K562 (cell line): ENCODE results near the gene PNMA8C. TPM values are rescaled to one million over a fixed set of nuclear protein-coding genes. Genes with fewer than 3 reads are reported as not detected.

Experiments used
- ATAC-seq: fragments of 200-7000 bp; cut with Tn5 transposase; 3 replicates; pipeline ENCODE4 v1.9.1; 2020; ENCODE audit warnings: moderate library complexity
- BruUV-seq: library from RNA; stranded (reverse); fragments of 400-500 nt; replicated peaks from 2 replicates; lab custom pipeline; 2021; lab: Mats Ljungman, UMichigan
- CTCF ChIA-PET: fragments of 300-600 bp; formaldehyde crosslinking; extraction: SDS; loops from one replicate; lab custom pipeline; 2021; ENCODE audit warnings: low intra/inter-chr PET ratio; lab: Yijun Ruan, JAX
- POLR2A ChIA-PET: fragments of 300-600, 350-650 bp; sonication (Branson Sonifier 250); formaldehyde crosslinking; extraction: SDS; loops from one replicate; lab custom pipeline; 2021; ENCODE audit warnings: antibody characterized with exemption, inconsistent platforms; lab: Yijun Ruan, JAX
- DNase-seq, 4 experiments: peaks; one replicate each; pipeline versions ENCODE4 v3.0.0 to v3.0.0-alpha.2; 2011 to 2018; ENCODE audit warnings: low spot score in 3 of 4, mixed read lengths in 3 of 4; ENCODE audit errors: extremely low read depth in 1 of 4
- FAIRE-seq: peaks from 2 replicates; lab custom pipeline; 2011; peaks lifted over from hg19 to GRCh38; lab: Jason Lieb, UNC
- H2AFZ ChIP-seq: 2 replicates; pipeline ENCODE4 v1.6.0; 2011; ENCODE audit warnings: low read depth, low read length, control low read depth, inconsistent platforms
- H3K27ac ChIP-seq: fragments of 200-600 bp; 3 replicates; pipeline ENCODE4 v1.8.0; 2011; ENCODE audit warnings: low read depth, mild to moderate bottlenecking, control low read depth, inconsistent platforms, low read length, moderate library complexity, mixed read lengths; ENCODE audit errors: extremely low read depth
- H3K27me3 ChIP-seq, 2 experiments: fragments of 300-600 bp in 1 of 2; 2 replicates in 1 of 2; 3 replicates in 1 of 2; pipeline versions ENCODE4 v1.6.0 to v1.8.0; 2011; ENCODE audit warnings: inconsistent platforms in 2 of 2, low read length in 2 of 2, mild to moderate bottlenecking in 1 of 2, mixed read lengths in 1 of 2, moderate library complexity in 1 of 2; ENCODE audit not compliant: control insufficient read depth in 2 of 2, insufficient read depth in 2 of 2
- H3K36me3 ChIP-seq: fragments of 300-600 bp; 3 replicates; pipeline ENCODE4 v1.8.0; 2011; ENCODE audit warnings: mild to moderate bottlenecking, low read length, inconsistent platforms; ENCODE audit not compliant: control insufficient read depth, insufficient read depth
- H3K4me1 ChIP-seq, 2 experiments: fragments of 200-600 bp in 1 of 2; replicated peaks in 1 of 2; 2 replicates in 1 of 2; 3 replicates in 1 of 2; pipeline versions ENCODE4 v1.5.1 to v1.8.0; 2011; ENCODE audit warnings: inconsistent platforms in 2 of 2, low read length in 2 of 2, mild to moderate bottlenecking in 1 of 2, mixed read lengths in 1 of 2, moderate library complexity in 1 of 2; ENCODE audit not compliant: control insufficient read depth in 2 of 2, insufficient read depth in 2 of 2
- H3K4me2 ChIP-seq: 2 replicates; pipeline ENCODE4 v1.6.1; 2011; ENCODE audit warnings: low read length, control low read depth, inconsistent platforms, mixed read lengths; ENCODE audit not compliant: insufficient read depth
- H3K4me3 ChIP-seq: fragments of 200-600 bp; sonication (generic), shearing (Covaris generic); 2 replicates; pipeline ENCODE4 v1.5.1; 2016; ENCODE audit warnings: control low read depth, inconsistent platforms
- H3K79me2 ChIP-seq: fragments of 200-600 bp; 3 replicates; pipeline ENCODE4 v1.8.0; 2011; ENCODE audit warnings: low read length, inconsistent platforms; ENCODE audit not compliant: control insufficient read depth, insufficient read depth
- H3K9ac ChIP-seq, 2 experiments: 2 replicates each; pipeline versions ENCODE4 v1.6.0 to v1.6.1; 2011; ENCODE audit warnings: low read depth in 2 of 2, low read length in 2 of 2, control low read depth in 1 of 2, inconsistent platforms in 1 of 2, mild to moderate bottlenecking in 1 of 2, mixed read lengths in 1 of 2; ENCODE audit not compliant: insufficient read depth in 1 of 2
- H3K9me1 ChIP-seq: one replicate; pipeline ENCODE4 v1.6.0; 2011; ENCODE audit warnings: inconsistent platforms, mild to moderate bottlenecking, low read length, moderate library complexity; ENCODE audit not compliant: control insufficient read depth, insufficient read depth
- H3K9me3 ChIP-seq: replicated peaks from 2 replicates; pipeline ENCODE4 v1.5.1; 2011; ENCODE audit warnings: low read depth, low read length, inconsistent platforms; ENCODE audit not compliant: control insufficient read depth, insufficient read depth
- H4K20me1 ChIP-seq: replicated peaks from 2 replicates; pipeline ENCODE4 v1.6.1; 2011; ENCODE audit warnings: low read length, inconsistent platforms, mixed read lengths; ENCODE audit not compliant: control insufficient read depth, insufficient read depth
- BMI1 ChIP-seq: fragments of 150-350 bp; IDR thresholded peaks from 2 replicates; pipeline ENCODE4 v1.6.1; 2014; ENCODE audit warnings: low read length
- HMGXB4 ChIP-seq: sonication (generic); formaldehyde crosslinking; IDR thresholded peaks from 2 replicates; pipeline ENCODE4 v1.8.1; 2023; ENCODE audit warnings: mild to moderate bottlenecking, missing genetic modification reagents
- NBN ChIP-seq: fragments of 450-650 bp; IDR thresholded peaks from 2 replicates; pipeline ENCODE4 v1.6.1; 2016; ENCODE audit warnings: low read depth, mild to moderate bottlenecking
- ZKSCAN8 ChIP-seq: fragments of 200-800 bp; sonication (Bioruptor generic); IDR thresholded peaks from 2 replicates; pipeline ENCODE4 v1.6.1; 2016; ENCODE audit warnings: missing genetic modification characterization, missing compliant biosample characterization
- ZNF133 ChIP-seq: fragments of 250-450 bp; sonication (Bioruptor Pico); IDR thresholded peaks from 2 replicates; pipeline ENCODE4 v1.4.0; 2020; ENCODE audit warnings: mild to moderate bottlenecking
- WGBS: fragments of 100-300 bp; shearing (Covaris generic); methylation state at CpG from one replicate; pipeline ENCODE4 v1.1.6; 2016; ENCODE audit warnings: low coverage, mixed read lengths; ENCODE audit not compliant: insufficient coverage; ENCODE audit errors: missing lambda C conversion rate; 5-methylcytosine and 5-hydroxymethylcytosine counted together
- in situ Hi-C: fragments of 300-500 bp; cut with MboI; formaldehyde crosslinking; loops from 4 replicates; pipeline ENCODE4 v1.15.0; 2018; ENCODE audit warnings: inconsistent platforms, mixed read lengths
- intact Hi-C: fragments of 100-400 bp; cut with micrococcal nuclease; formaldehyde crosslinking; loops from 2 replicates; pipeline ENCODE4 v1.14.2; 2022
- polyA plus RNA-seq, 8 experiments: library from polyadenylated mRNA; depleted of rRNA in 4 of 8; stranded (reverse) in 5 of 8; unstranded in 3 of 8; fragments of >200 nt; fragmentation: Nextera tagmentation in 2 of 8; fragmentation: Illumina TruSeq in 1 of 8; extraction: Ambion mirVana in 2 of 8; extraction: Trizol in 1 of 8; gene quantifications; 2 replicates each; pipeline versions ENCODE4 v1.2.1 to v1.2.3, GENCODE V29; 2011 to 2014; ENCODE audit warnings: inconsistent platforms in 1 of 8, missing spikeins in 1 of 8
- total RNA-seq, 7 experiments: library from RNA; depleted of rRNA in 6 of 7; stranded (reverse); fragments of >200 nt in 6 of 7; fragmentation: Illumina TruSeq in 2 of 7; extraction: Trizol in 2 of 7; gene quantifications; 2 replicates each; pipeline versions ENCODE4 v1.2.1 to v1.2.3, GENCODE V29; 2011 to 2021; ENCODE audit warnings: low replicate concordance in 1 of 7
- TF ChIP-seq, protein P1 (sequence below), 2 experiments: fragments of 450-650 bp; IDR thresholded peaks; 2 replicates each; pipeline ENCODE4 v1.6.1; 2016; ENCODE audit warnings: mild to moderate bottlenecking in 2 of 2, borderline replicate concordance in 1 of 2, low read depth in 1 of 2, moderate library complexity in 1 of 2

The PNMA8C gene
- total and polyA plus RNA-seq, 9 of the 15 experiments (the other 6 are each of a cell fraction or from before 2014, with no cell fraction given) = 0.04 to 0.05 (median 0.05) TPM; not detected in 6

- FAIRE-seq (no peak), ATAC-seq (no peak), DNase-seq (no peak)
- ChIA-PET CTCF (no interaction called here), POLR2A (interaction anchor here (1.1 kb wide), 1 partner anchor 19 kb away, joined by 4 read pairs; no protein-coding TSS in a partner anchor)
- Histone ChIP-seq H3K9me1 (no peaks in the 10 kb centered on the region), H3K79me2 (no peaks in the 10 kb centered on the region), H3K9me3 (peaks cover 2% of the 10 kb centered on the region), H3K4me1 (no peaks in the 10 kb centered on the region), H4K20me1 (no peaks in the 10 kb centered on the region), H3K27ac (no peak overlapping the region), H3K4me2 (no peak overlapping the region), H3K4me3 (no peak overlapping the region), H3K36me3 (no peaks in the 10 kb centered on the region), H3K27me3 (peaks cover 18 to 30% of the 10 kb centered on the region in 2 experiments), H3K9ac (no peak overlapping the region), H2AFZ (no peak overlapping the region)
- TF ChIP-seq, protein P1, sequence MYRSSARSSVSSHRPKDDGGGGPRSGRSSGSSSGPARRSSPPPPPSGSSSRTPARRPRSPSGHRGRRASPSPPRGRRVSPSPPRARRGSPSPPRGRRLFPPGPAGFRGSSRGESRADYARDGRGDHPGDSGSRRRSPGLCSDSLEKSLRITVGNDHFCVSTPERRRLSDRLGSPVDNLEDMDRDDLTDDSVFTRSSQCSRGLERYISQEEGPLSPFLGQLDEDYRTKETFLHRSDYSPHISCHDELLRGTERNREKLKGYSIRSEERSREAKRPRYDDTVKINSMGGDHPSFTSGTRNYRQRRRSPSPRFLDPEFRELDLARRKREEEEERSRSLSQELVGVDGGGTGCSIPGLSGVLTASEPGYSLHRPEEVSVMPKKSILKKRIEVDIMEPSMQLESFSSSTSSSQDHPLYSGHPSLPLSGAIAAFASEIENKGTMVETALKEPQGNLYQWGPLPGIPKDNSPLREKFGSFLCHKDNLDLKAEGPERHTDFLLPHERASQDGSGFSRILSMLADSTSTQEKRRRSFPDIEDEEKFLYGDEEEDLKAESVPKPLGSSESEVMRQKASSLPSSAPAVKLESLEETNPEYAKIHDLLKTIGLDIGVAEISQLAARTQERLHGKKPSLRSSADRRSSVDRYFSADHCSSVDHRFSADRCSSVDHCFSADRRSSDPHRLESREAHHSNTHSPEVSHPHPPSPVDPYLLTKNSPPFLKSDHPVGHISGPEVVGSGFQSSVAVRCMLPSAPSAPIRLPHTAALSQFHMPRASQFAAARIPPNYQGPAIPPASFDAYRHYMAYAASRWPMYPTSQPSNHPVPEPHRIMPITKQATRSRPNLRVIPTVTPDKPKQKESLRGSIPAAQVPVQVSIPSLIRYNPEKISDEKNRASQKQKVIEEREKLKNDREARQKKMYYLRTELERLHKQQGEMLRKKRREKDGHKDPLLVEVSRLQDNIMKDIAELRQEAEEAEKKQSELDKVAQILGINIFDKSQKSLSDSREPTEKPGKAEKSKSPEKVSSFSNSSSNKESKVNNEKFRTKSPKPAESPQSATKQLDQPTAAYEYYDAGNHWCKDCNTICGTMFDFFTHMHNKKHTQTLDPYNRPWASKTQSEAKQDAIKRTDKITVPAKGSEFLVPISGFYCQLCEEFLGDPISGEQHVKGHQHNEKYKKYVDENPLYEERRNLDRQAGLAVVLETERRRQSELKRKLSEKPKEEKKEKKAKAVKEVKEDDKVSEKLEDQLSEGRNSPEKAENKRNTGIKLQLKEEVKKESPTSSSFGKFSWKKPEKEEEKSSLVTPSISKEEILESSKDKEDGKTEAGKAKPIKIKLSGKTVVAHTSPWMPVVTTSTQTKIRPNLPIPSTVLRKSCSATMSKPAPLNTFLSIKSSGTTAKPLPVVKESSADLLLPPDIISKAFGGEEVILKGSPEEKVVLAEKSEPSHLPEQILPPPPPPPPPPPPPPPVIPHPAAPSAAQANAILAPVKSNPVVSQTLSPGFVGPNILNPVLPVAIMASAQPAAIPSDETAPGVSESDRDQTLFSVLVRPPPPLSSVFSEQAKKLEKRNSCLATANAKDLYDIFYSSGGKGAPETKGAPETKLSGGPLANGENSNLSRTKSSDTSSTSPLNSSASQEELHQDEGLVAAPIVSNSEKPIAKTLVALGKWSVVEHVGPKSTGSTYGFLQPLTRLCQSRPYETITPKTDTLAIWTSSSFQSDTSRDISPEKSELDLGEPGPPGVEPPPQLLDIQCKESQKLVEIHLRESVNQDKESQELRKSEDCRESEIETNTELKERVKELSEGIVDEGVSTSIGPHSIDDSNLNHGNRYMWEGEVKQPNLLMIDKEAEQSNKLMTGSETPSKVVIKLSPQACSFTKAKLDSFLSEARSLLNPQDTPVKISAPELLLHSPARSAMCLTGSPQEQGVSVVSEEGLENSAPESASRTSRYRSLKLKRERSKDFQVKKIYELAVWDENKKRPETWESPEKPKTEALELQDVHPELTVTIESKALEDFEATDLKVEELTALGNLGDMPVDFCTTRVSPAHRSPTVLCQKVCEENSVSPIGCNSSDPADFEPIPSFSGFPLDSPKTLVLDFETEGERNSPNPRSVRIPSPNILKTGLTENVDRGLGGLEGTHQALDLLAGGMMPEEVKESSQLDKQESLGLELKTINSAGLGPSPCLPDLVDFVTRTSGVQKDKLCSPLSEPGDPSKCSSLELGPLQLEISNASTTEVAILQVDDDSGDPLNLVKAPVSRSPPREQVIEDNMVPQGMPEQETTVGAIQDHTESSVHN (IDR thresholded peaks at IDR 0.05; ENCODE audit: borderline replicate concordance in 1 of 2, low read depth in 1 of 2) = no peak
- TF ChIP-seq NBN = no peak
- TF ChIP-seq ZNF133 (CRISPR knock-in tag) = no peak
- TF ChIP-seq HMGXB4 (CRISPR knock-in tag) = no peak
- TF ChIP-seq BMI1 = no peak
- TF ChIP-seq ZKSCAN8 (CRISPR knock-in tag) = no peak
- no TSS peak for BruUV-seq
- in situ Hi-C loops = no loop called here
- intact Hi-C loops = no loop called here
- 1% methylated on average over 5 of the region's 5 CpGs for WGBS
These were observed 22.0 kb upstream of the PNMA8C start for GRCh38 chr19:46450737-46451136.
